Brain microvascular endothelial cell (primary cell): ENCODE data around the gene FRMD8.
"Not testable (repeated sequence)": the region's sequence is repeated elsewhere in the genome, so short reads cannot be mapped to it uniquely, and the experiment has no call there.

Experiments
- DNase-seq: peaks from one replicate; pipeline ENCODE4 v3.0.0-alpha.2; 2020
- H3K27ac ChIP-seq: fragments of 250-450 bp; sonication (Bioruptor Pico); 2 replicates; pipeline ENCODE4 v1.5.1; 2020; ENCODE audit warnings: mild to moderate bottlenecking, moderate library complexity
- H3K27me3 ChIP-seq: fragments of 250-450 bp; sonication (Bioruptor Pico); replicated peaks from 2 replicates; pipeline ENCODE4 v1.5.1; 2020; ENCODE audit warnings: mild to moderate bottlenecking
- H3K36me3 ChIP-seq: fragments of 250-450 bp; sonication (Bioruptor Pico); replicated peaks from 2 replicates; pipeline ENCODE4 v1.5.1; 2020; ENCODE audit warnings: mild to moderate bottlenecking
- H3K4me3 ChIP-seq: 2 replicates; pipeline ENCODE4 v1.5.1; 2011; ENCODE audit warnings: low read depth, mild to moderate bottlenecking, control low read depth, low read length, moderate library complexity
- CTCF ChIP-seq: IDR thresholded peaks from 2 replicates; pipeline ENCODE4 v1.5.1; 2011; ENCODE audit warnings: low read depth, mild to moderate bottlenecking, moderate library complexity, low read length, control low read depth, inconsistent platforms; ENCODE audit errors: missing control alignments
- in situ Hi-C: cut with HindIII; loops from 2 replicates; pipeline ENCODE4 v1.10.0; 2017; ENCODE audit warnings: low sequenced_read_pairs, low pct_ligation_motif_present

The FRMD8 gene

GRCh38 chr11:65404638-65405339 lies 18.4 kb downstream of the FRMD8 start:
- Histone ChIP-seq H3K27me3 (no peaks in the 10 kb centered on the region), H3K4me3 (no peak overlapping the region), H3K36me3 (peaks cover 69% of the 10 kb centered on the region), H3K27ac (no peak overlapping the region)
- DNase-seq: no peak
- in situ Hi-C loops: no loop called here
- no peak for TF ChIP-seq CTCF

GRCh38 chr11:65410936-65411680 lies 24.7 kb downstream of the FRMD8 start:
- no peak for DNase-seq
- Histone ChIP-seq H3K27me3 (no peaks in the 10 kb centered on the region), H3K36me3 (peaks cover 49% of the 10 kb centered on the region), H3K4me3 (no peak overlapping the region), H3K27ac (no peak overlapping the region)
- in situ Hi-C loops: no loop called here
- no peak for TF ChIP-seq CTCF

- Histone ChIP-seq H3K4me3 (no peak overlapping the region), H3K27me3 (no peaks in the 10 kb centered on the region), H3K36me3 (peaks cover 44% of the 10 kb centered on the region), H3K27ac (no peak overlapping the region)
- no peak for DNase-seq
- no peak for TF ChIP-seq CTCF
- in situ Hi-C loops: no loop called here
Observed at GRCh38 chr11:65411681-65412070, 25.2 kb downstream of the FRMD8 start.

GRCh38 chr11:65412271-65413076 lies 26.0 kb downstream of the FRMD8 start:
- no peak for TF ChIP-seq CTCF
- in situ Hi-C loops: no loop called here
- Histone ChIP-seq H3K36me3 (peaks cover 38% of the 10 kb centered on the region), H3K27me3 (no peaks in the 10 kb centered on the region), H3K27ac (no peak overlapping the region), H3K4me3 (no peak overlapping the region)
- no peak for DNase-seq

- DNase-seq, H3K27ac ChIP-seq, H3K27me3 ChIP-seq, H3K4me3 ChIP-seq, in situ Hi-C loops: not testable (repeated sequence)
- H3K36me3 ChIP-seq: peaks cover 34% of the 10 kb centered on the region
Observed at GRCh38 chr11:65413077-65413664, 26.7 kb downstream of the FRMD8 start.
